ENCODE measurements around the gene LRRC27.

Gene LRRC27

GRCh38 chr10:132339276-132339675, 7.3 kb downstream of the LRRC27 start:
- no peak for DNase-seq

GRCh38 chr10:132341017-132341416, 9.0 kb downstream of the LRRC27 start:
- no peak for DNase-seq

GRCh38 chr10:132341781-132342180, 9.8 kb downstream of the LRRC27 start:
- no peak for DNase-seq

GRCh38 chr10:132342553-132342952, 10.6 kb downstream of the LRRC27 start:
- DNase-seq: no peak

DNA sequence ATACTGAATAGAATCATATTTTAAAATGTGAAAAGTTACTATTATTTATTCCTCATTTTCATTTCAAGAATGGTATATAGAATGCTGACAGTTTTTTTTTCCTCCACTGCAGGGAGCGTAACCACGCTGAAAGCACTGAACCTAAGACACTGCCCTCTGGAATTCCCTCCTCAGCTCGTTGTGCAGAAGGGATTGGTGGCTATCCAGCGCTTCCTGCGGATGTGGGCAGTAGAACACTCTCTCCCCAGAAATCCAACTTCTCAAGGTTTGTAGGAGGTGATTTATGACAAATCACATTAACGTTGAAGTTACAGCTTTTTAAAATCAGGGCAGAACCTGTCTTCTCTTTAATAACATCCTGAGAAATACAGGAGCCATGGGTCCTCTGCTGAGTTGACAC, 12.4 kb downstream of the LRRC27 start:
- no peak for DNase-seq

DNA sequence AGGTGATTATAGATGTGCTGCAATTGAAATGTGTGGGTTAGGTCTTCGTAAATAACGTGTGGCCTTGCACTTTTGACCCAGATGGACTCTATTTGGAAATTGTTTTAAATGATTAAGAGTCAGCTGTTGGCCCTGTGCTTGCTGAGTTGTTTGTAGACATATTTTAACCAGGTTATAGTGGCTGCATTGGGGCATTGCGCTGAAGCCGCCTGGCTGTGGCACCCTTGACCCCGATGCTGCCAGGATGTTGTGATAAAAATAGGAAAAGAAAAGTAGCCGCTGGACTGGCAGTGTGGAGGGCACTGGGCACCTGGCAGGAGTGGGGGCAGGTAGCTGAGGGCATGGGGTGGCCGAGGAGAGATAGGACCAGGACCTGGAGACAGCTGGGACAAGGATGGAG, 13.4 kb downstream of the LRRC27 start:
- no peak for DNase-seq

GRCh38 chr10:132346806-132347205, 14.8 kb downstream of the LRRC27 start:
- DNase-seq: no peak

DNA sequence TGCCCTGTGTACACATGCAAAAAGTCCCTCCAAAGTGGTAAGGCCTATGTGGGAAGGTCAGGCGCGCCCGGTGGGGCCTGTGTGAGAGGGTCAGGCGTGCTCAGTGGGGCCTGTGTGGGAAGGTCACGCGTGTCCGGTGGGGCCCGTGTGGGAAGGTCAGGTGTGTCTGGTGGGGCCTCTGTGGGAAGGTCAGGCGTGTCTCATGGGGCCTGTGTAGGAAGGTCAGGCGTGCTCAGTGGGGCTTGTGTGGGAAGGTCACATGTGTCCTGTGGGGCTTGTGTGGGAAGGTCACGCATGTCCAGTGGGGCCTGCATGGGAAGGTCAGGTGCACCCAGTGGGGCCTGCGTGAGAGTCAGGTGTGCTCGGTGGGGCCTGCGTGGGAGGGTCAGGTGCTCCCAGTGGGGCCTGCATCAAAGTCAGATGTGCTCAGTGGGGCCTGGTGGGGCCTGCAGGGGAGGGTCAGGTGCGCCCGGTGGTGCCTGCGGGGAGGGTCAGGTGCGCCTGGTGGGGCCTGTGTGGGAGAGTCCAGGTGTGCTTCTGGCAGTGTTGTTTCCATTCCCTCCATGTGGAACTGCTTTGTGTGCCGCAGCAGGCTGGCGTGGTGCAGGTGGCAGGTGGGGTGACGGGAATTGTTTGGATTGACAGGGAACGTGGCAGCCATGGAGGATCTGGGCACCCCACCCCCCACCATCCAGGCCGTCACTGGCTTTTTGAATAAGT, 15.4 kb downstream of the LRRC27 start:
- DNase-seq: no peak

- no peak for DNase-seq
Observed at GRCh38 chr10:132347931-132348267, 15.9 kb downstream of the LRRC27 start.

GRCh38 chr10:132349766-132350165, 17.8 kb downstream of the LRRC27 start:
- no peak for DNase-seq

DNA sequence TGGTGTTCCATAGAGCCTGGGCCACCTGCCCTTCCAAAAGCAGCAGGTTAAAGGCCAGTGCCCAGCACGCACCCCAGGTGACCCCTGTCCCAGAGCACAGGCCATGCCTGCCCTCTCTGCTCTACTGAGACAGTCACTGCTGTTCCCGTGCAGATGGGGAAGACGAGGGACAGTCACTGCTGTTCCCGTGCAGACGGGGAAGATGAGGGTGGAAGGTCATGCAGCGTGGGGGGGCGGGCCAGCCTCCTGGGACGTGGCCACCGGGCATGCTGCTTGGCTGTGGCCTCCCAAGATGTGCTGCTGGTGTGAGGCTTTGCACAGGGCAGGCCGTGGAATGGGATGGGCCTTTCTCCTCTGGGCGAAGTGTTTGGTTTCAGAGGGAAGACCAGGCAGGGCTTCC, 18.4 kb downstream of the LRRC27 start:
- DNase-seq: no peak

DNA sequence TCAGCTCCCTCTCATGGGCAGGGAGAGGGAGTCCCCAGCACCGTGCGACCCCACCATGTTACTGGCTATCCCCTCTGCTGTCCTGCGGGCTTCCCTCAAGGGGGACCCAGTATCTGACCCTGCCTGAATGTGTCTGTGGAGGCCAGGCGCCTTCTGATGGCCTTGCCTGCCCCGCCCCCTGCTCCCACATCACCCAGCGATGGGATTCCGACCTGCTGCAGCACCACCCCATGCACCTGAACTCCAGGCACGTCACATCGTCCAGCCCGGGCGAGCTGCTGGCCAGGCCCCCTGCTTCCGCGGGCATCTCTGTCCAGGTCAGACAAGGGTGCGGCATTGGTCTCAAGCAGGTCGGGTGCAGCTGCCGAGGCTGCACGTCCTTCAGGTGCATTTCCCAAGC, 19.0 kb downstream of the LRRC27 start:
- DNase-seq: no peak

GRCh38 chr10:132351611-132352010, 19.6 kb downstream of the LRRC27 start:
- DNase-seq: no peak

- peak; percentile 45 for DNase-seq
Observed at GRCh38 chr10:132352462-132353308, 20.7 kb downstream of the LRRC27 start.

DNA sequence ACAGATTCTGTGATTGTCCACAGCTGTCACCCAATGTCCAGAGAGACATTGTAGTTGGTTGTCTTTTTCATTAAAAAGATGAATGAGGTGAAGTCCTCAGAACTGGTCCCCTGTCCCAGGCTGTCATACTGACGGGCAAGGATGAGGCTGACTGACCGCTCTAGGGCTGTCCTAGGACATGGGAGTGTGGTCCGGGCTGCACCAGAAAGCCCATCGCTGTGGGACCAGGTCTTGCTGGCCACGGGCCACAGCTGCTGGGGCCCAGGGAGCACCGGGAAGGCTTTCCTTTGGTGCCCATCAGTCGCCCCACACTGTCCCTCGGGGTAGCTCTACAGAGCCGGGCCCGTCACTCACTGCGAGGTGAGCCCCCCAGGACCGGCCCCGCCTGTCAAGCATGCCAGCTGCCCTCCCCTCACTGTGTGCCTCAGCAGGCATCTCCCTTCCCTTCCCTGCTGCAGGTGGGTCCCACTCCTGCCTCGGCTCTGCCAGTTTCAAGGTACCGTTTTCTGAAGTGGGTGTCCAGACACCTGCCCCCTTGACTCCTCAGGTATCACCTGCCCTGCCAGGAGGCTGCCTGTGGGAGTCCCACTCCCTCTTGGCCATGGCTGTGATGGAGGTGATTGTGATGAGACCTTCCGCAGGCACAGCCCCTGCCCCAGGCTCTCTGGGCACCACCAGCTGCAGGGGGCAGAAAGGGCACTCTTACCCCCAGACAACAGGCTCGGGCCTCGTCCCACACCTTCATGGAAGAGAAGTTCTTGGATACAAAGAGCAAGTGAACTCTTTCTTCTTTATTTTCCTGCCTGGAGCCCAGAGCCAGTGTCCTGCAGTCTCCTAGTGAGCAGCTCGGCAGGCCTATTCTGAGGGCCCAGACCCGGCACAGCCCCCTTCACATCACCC, 21.7 kb downstream of the LRRC27 start:
- no peak for DNase-seq

- no peak for DNase-seq
Observed at GRCh38 chr10:132354356-132355094, 22.5 kb downstream of the LRRC27 start.

GRCh38 chr10:132355297-132355696, 23.3 kb downstream of the LRRC27 start:
- DNase-seq: no peak

DNA sequence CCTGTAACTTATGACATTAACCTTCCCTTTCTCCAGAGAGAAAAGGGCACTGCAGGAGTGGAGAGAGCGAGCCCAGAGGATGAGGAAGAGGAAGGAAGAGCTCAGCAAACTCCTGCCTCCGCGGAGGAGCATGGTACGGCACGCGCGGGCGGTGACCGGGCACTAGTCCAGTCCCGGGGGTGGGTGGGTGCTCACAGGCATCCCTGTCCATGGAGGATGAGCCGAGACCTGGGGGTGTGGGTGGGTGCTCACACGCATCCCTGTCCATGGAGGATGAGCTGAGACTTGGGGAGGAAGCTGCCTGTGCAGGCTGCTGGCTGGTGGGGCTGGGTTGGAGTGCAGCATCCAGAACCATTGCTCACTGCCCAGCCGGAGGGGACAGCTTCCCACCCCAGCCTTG, 23.8 kb downstream of the LRRC27 start:
- DNase-seq: no peak

DNA sequence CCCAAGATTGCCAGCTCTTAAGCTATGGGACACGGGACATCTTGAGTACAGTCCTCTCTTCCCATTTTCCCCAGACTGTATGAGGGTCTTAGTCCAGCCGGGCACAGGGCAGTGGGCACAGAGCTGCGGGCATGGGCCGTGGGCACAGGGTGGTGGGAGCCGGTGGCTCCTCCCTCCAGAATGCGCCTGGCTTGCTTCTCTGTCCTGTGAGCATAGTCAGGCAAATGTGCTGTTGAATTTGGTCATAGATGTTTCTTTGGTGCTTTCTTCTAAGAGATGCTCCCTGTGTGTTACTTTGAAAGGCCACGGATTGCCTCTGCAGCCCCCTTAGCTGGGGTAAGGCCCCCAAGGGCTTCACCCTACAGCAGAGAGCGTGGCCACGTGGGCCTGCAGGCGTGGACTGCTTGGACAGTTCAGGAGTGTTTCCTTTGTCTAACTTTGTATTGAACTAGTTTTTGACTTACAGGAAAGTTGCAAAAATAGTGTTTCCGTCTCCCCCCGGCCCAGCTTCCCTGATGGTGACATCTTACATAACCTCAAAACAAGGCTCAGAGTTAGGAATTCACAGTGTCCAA, 24.7 kb downstream of the LRRC27 start:
- no peak for DNase-seq

DNA sequence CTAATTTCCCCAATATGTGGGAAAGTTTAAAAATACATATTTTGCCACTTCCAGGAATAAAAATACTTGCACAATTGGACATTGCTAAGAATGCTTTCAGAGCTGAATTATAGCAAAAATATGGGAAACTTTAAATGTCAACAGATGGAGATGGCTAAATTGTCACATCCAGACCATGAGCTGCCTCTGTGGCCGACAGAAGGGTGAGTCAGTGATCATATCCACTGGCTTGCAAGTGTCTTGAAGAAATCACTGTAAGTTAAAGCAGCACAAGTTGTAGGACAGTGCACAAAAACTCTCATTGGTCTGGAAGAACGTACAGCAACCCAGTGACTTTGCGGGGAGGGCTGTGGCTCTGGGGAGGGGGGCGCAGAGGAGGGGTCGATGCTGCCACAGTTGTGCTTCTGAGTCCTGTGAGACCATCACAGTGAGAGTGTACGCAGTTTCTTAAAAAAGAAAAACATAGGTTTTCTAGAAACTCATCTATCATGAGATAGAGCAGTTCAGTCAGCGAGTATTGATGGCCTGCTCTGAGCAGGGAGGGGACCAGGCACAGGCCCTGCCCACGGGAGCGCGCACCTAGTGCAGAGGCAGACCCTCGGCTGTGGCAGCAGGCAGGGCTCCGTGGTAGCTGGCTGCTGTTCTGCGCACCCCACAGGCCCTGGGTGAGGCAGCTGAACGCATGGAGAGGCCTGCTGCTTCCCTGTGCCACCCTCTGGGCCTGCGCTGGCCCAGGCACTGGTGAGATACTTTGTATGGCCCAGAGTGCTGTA, 25.5 kb downstream of the LRRC27 start:
- DNase-seq: no peak

GRCh38 chr10:132359305-132360040, 27.5 kb downstream of the LRRC27 start:
- no peak for DNase-seq
